Omental fat pad (tissue), 4 donors: ENCODE data around the gene AFF2. TPM values are rescaled to one million over a fixed set of nuclear protein-coding genes. Genes with fewer than 3 reads are reported as not detected.

ENCODE experiments used
- ATAC-seq: fragments of 150-250 bp; one replicate; pipeline ENCODE4 v1.9.1; 2016; ENCODE audit warnings: mild to moderate bottlenecking, moderate library complexity; ENCODE audit not compliant: low FRiP score
- DNase-seq: peaks from one replicate; pipeline ENCODE4 v3.0.0-alpha.2; 2019; ENCODE audit warnings: low spot score
- total RNA-seq, 4 donors: library from RNA; depleted of rRNA; stranded (reverse); fragments of >200 nt; gene quantifications; one replicate each; pipeline ENCODE4 v1.1.0, GENCODE V29; 2016
- TF ChIP-seq, protein P1 (sequence below), 3 donors: fragments of 450-650 bp; IDR thresholded peaks; one replicate each; pipeline ENCODE4 v1.5.1; 2016 to 2017; ENCODE audit warnings: antibody characterized with exemption in 3 of 3, mild to moderate bottlenecking in 3 of 3, moderate library complexity in 2 of 3

Gene AFF2
- total RNA-seq, 4 donors from 2014 or later: 5.7 to 16.7 (median 12.3) TPM

DNA sequence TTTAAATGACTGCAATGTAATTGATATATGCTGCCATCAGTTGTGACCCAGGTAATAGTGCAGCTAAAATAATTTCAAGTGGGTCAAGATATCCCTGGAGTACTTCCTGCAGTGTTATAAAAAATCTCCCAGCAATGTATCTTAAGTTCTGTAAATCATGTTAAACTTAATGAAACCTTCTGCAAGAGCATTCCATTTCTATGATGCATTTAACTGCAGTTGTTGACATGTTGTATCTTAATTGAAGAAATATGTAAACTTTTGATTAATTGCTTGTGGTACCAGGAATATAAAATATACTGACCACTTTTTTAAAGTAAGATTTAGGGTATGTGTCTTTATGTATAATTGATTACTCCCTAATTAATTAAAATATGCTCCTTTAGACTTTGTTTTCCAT is 213.6 kb downstream of the AFF2 start:
- TF ChIP-seq, protein P1, sequence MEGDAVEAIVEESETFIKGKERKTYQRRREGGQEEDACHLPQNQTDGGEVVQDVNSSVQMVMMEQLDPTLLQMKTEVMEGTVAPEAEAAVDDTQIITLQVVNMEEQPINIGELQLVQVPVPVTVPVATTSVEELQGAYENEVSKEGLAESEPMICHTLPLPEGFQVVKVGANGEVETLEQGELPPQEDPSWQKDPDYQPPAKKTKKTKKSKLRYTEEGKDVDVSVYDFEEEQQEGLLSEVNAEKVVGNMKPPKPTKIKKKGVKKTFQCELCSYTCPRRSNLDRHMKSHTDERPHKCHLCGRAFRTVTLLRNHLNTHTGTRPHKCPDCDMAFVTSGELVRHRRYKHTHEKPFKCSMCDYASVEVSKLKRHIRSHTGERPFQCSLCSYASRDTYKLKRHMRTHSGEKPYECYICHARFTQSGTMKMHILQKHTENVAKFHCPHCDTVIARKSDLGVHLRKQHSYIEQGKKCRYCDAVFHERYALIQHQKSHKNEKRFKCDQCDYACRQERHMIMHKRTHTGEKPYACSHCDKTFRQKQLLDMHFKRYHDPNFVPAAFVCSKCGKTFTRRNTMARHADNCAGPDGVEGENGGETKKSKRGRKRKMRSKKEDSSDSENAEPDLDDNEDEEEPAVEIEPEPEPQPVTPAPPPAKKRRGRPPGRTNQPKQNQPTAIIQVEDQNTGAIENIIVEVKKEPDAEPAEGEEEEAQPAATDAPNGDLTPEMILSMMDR (IDR thresholded peaks at IDR 0.05): no peak
- no peak for ATAC-seq
- no peak for DNase-seq

DNA sequence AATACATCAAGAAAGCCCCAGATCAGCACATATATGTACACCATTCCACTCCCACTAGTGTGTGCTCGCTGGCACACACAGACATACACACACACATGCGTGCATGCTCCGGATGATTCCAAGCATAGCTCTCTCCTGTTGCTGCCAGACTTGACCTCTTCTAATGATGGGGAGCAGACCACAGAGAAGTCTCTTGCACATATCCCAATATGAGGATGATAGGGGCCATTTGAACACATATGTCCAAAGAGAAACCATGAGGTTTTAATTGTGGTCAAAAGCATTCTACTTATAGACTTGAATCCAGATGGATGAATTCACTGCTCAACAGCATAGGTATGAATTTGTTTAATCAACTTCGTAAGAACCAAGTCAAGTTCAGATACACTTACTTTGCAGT is 214.9 kb downstream of the AFF2 start:
- no peak for ATAC-seq
- no peak for DNase-seq
- TF ChIP-seq, protein P1 (IDR thresholded peaks at IDR 0.05): no peak

DNA sequence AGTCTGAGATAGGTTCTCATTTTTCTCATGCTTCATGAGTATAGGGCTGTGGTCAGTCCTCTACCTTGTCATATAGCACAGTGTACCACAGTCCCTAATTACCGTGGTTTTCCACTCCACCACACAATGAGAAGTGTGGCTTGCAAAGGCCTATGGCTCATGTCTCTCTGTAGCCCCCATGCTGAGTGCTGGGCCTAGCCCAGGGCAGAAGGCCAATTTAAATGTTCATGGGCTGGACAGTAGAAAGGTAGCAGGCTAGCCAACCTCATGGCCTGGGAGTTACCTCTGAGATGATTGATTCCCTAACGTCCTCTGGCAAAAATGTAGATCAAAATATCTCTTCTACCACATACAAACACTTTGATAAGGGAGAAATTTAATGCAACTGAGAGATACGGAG is 222.5 kb downstream of the AFF2 start:
- TF ChIP-seq, protein P1 (IDR thresholded peaks at IDR 0.05): no peak
- no peak for ATAC-seq

DNA sequence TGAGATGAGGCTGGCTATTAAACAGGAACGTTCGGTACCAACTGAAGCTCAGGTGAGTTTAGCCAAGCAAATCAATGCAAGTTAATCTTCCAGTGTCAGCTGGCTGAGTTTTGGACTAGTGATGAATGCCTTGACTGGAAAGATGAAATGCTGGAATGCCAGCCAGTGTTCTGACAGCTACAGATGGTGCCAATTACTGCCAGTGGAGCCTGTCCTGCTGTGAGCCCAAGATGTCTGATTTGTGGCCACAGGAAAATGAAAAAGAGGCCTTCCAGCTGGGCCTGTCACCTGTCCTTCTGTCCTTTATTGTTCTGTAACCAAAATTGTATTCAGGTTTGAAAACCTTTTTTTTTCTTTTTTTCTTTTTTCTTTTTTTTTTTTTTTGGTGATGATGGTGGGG is 223.1 kb downstream of the AFF2 start:
- ATAC-seq: no peak
- no peak for DNase-seq
- TF ChIP-seq, protein P1 (IDR thresholded peaks at IDR 0.05): no peak

More for the DNA sequence above, 222.5 kb downstream of the AFF2 start:
- no peak for DNase-seq

DNA sequence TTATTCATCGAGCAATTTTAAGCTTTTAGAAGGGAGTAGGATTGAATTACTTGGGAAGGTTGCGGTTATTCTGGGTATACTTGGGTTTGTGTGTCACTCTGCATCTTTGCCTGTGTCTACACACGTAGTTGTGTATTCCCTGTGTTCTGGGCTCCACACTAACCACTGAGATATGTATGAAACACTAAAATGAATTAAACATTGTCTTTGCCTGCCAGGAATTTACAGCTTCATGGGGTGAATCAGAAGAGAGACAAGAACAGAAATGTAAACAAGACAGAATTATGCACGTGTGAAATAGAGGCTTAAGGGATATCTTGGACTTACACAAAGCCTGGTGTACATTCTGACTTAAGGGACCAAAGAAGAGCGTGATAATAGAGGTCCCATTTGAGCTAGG is 228.5 kb downstream of the AFF2 start:
- no peak for DNase-seq
- ATAC-seq: no peak
- TF ChIP-seq, protein P1 (IDR thresholded peaks at IDR 0.05): no peak

DNA sequence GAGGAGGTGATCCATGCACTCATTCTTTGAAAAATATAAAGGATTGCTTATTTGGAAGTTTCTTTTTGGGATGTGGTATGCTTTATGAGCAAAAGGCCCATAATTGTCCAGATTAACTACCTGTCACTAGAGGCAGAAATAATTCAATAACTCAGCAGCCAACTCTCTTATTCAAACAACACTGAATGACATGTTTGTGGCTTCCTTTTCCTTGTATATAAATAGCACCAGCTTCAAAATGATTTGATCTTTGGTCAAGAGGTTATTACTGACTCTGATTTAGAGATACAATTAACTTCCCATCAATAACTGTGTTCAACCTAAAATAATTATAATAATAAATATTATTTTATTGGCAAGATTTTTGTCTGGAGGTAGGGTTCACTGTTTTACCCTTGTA is 232.3 kb downstream of the AFF2 start:
- ATAC-seq: no peak
- no peak for DNase-seq

DNA sequence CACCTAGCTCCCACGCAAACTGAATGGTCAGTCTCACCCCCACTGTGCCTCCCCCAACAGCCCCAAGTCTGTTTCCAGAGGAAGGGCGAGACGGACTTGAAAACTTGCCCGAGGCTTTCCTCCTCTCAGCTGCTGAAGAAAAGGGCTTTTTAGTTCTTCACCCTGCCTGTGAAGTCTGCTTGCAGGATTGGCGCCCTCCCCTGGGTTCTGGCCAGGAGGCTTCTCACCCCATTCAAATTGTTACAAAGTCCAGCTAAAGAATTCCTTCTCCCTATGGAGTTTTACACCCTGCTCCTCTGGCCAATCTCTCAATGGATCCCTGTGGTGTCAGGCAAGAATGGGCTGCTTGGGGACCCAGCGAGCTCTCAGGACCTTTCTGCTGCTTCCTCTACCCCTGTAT is 241.0 kb downstream of the AFF2 start:
- TF ChIP-seq, protein P1 (IDR thresholded peaks at IDR 0.05): no peak
- no peak for ATAC-seq
- DNase-seq: no peak

More for the DNA sequence above, 232.3 kb downstream of the AFF2 start:
- TF ChIP-seq, protein P1 (IDR thresholded peaks at IDR 0.05): no peak
